Measurements from ENCODE around the gene PHACTR2. TPM values are rescaled to one million over a fixed set of nuclear protein-coding genes. Genes with fewer than 3 reads are reported as not detected.

The PHACTR2 gene
- total RNA-seq (2022; extraction: Qiagen RNA extraction), result 3.3 to 5.2 TPM (median 3.8 TPM) in 5 replicates

DNA sequence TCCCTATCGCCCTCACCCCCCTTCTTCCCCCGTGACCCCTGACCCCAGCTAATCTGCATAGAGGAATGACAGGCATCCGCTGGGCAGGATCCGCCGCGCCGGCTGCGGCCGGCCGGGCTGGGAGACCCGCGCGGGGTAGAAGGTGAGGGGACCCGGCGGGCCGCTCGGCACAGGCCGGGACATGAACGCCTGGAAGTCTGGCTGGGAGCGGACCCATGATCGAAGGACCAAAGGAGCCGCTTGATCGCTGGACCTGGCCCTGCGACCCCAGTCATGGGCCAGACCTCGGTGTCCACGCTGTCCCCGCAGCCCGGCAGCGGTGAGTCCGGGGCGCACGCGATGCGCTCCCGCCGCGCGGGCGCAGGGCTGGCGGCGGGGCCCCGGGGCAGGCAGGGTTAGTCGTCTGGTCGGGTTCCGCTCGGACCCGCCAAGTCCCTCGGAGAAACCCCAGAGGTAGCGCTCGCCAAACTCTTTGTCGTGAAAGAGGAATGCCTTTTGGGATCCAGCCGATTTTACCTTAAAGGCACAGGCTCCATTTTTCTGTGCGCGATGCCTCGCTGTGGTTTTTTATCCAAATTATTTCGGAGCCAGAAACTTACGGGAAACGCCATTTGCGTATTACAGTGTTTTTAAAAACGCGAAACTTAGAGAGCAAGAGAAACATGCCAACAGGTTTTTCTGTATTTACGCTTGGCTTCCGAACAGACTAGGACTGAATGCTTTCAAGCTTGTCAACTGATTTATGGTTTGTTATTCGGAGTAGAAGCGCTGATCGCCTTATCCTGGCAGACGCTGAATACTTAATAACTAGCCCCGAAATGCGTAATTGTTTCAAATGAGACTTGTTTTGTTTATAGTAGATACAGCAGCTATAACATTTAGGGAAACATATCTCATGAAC lies at the start of gene PHACTR2:
Gene PHACTR2 (plus strand): TSS at position 75 of the 901 bp plus-strand sequence. CDS start 199 bp downstream, at position 274.

DNA sequence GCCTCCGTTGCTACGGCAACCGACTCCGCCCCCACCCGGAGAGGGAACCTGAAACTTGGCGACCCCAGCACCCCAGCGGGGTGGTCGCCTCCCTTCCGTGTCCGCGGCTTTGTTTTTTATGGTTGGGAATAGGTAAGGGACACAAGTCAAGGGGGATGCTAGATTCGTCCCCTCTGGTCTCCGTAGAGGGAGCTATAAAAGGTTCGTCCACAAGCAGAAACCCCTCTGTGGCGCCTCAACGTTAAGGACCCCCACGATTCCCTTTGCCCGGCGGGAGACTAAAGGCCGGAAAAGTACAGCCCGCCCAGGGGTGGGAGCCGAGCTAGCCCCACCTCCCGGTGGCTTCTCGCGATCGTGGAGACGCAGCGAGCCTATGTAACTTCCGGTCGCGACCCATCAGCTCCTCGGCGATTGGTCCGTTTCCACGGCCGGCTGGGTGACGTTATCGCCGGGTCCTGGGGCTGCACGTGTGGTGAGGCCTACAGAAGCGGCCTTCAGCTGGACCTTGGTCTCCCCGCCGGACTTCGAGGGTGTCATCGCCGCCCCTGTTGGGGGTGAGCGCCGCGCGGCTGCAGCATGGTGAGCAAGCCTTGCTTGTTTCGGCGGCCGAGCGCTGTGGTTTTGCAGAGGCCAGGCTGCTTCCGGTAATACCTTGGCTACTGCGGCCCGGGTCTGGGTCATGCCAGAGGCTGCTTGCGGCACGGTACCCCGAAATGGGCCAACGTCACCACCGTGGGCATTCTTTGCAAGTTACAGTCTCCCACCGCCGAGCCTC lies 165.3 kb downstream of the PHACTR2 start, which contains the start of gene LTV1:
Gene LTV1 (plus strand): TSS at position 437 of the 775 bp plus-strand sequence. CDS start 140 bp downstream, at position 577.

DNA sequence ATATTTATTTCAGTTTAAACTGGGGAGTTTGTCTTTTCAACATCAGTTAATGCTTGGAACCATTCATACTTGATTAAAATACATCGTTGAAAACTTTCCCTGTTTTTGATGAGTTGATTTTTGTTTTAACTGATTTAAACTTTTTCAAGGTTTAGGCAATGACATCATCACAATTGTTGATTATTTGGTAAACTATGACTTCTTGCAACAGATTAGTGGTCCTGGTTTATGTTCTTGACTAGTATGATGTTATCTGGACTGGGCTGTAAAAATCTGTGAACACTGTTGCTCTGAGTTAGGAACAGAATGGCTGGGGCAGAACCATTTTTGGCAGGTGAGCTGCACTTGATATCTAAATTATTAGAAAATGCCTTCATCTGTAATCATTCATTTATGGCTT lies 186.5 kb downstream of the PHACTR2 start, which contains the start of gene ZC2HC1B:
Gene ZC2HC1B (plus strand): TSS at position 241 of the 400 bp plus-strand sequence. CDS start 66 bp downstream, at position 307.

Other genes starting within 250 kb of the PHACTR2 start
- gene ADAT2, start 227.3 kb upstream of the PHACTR2 start, total RNA-seq (2022; extraction: Qiagen RNA extraction), result 3.5 to 4.0 TPM (median 3.8 TPM) in 5 replicates
- gene PEX3, start 227.2 kb upstream of the PHACTR2 start, total RNA-seq (2022; extraction: Qiagen RNA extraction), result 9.1 to 12.1 TPM (median 10.4 TPM) in 5 replicates
- gene FUCA2, start 166.2 kb upstream of the PHACTR2 start, total RNA-seq (2022; extraction: Qiagen RNA extraction), result 51.7 to 56.9 TPM (median 54.8 TPM) in 5 replicates
- gene LTV1, start 165.4 kb downstream of the PHACTR2 start, total RNA-seq (2022; extraction: Qiagen RNA extraction), result 29.6 to 38.9 TPM (median 31.8 TPM) in 5 replicates
- not detected in 5 replicates for gene ZC2HC1B, start 186.5 kb downstream of the PHACTR2 start, total RNA-seq (2022; extraction: Qiagen RNA extraction)

Measured in A549 treated with AZD2906 at 1 μM for 4 hours (cell line).